ENCODE data around the gene PCDHGC3. TPM values are rescaled to one million over a fixed set of nuclear protein-coding genes. Genes with fewer than 3 reads are reported as not detected.
A peak's percentile ranks its signal among the peaks of the same experiment; 100 is the strongest.

Gene PCDHGC3
- total RNA-seq, 3 donors from 2014 or later = 12.1 to 50.5 (median 24.5) TPM

DNA sequence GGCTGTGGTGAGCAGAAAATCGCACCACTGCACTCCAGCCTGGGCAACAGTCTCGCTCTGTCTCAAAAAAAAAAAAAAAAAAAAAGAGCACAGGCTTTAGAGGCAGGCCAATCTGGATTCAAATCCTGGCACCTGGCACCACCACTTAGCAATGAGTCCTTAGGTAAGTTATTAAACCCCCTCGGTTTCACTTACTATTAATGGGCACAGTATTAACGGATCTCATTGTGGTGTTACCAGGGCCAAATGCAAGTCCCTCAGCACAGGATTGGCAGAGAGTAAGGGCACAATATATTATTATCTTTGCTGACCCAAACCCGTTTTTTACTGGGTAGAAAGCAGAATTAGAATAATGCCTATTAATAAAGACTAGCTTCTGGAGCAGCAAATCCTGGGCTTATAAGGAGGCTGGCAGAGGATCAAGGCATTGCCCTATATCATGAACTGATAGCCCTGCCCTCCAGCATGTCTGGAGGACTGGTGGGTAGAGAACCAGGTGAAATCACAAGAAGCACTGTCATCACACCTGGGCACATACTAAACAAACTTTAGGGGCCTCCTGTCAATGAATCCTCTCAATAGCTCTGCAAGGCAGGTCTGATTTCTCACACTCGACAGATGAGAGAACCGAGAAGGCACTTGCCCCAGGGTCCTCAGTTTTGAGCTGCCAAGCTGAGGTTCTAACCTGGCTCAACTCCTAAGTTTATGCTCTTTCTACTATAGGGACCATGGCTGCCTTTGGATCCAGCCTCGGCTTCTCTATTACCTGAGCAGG lies 30.8 kb downstream of the PCDHGC3 start:
- Histone ChIP-seq H3K4me1 (ENCODE audit: low read depth) (no peaks in the 10 kb centered on the region), H3K9me3 (no peaks in the 10 kb centered on the region), H3K4me3 (no peak overlapping the region), H3K36me3 (ENCODE audit: low read depth) (no peaks in the 10 kb centered on the region)
- ATAC-seq (no peak), DNase-seq (no peak)
- TF ChIP-seq, protein P1, sequence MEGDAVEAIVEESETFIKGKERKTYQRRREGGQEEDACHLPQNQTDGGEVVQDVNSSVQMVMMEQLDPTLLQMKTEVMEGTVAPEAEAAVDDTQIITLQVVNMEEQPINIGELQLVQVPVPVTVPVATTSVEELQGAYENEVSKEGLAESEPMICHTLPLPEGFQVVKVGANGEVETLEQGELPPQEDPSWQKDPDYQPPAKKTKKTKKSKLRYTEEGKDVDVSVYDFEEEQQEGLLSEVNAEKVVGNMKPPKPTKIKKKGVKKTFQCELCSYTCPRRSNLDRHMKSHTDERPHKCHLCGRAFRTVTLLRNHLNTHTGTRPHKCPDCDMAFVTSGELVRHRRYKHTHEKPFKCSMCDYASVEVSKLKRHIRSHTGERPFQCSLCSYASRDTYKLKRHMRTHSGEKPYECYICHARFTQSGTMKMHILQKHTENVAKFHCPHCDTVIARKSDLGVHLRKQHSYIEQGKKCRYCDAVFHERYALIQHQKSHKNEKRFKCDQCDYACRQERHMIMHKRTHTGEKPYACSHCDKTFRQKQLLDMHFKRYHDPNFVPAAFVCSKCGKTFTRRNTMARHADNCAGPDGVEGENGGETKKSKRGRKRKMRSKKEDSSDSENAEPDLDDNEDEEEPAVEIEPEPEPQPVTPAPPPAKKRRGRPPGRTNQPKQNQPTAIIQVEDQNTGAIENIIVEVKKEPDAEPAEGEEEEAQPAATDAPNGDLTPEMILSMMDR (IDR thresholded peaks at IDR 0.05) = no peak
- intact Hi-C loops (cut with DNase I, micrococcal nuclease) = no loop called here

DNA sequence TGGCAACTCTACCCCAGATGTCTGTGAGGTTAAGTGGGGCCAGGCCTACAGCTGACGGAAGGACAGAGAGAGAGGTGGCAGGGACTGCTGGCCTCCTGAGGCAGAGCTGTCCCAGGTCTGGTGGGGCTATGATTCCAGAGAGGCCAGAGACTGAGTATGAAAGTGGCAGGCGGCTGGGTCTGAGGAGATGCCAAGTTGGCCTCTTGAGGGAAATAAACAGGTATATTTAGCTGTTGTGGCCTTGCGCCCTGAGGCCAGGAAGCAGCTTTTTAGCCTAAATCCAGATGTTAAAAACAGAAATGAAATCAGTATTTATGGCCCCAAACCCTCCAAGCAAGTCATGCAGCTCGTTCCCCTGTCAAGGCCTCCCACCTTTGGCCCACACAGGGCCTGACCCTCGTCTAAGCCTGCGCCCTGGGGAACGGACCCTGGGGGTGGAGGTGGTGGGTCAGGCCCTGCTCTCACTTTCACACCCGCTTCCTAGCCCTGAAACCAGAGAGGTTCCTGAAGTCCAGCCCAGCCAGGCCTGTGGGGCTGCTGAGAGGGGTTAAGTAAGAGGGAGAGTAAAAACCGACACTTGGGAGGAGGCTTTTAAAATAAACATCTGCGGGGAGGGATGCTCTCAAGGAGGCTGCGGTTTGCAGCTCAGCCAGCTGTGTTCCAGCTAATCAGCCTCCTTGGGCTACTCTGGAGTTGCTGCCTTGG lies 31.8 kb downstream of the PCDHGC3 start:
- Histone ChIP-seq H3K4me1 (ENCODE audit: low read depth) (no peaks in the 10 kb centered on the region), H3K4me3 (no peak overlapping the region), H3K9me3 (no peaks in the 10 kb centered on the region), H3K36me3 (ENCODE audit: low read depth) (no peaks in the 10 kb centered on the region)
- ATAC-seq (peak; percentile 29), DNase-seq (peak in 1 of 3 donors; percentile 61)
- TF ChIP-seq, protein P1 (IDR thresholded peaks at IDR 0.05) = no peak
- intact Hi-C loops (cut with DNase I, micrococcal nuclease) = no loop called here

DNA sequence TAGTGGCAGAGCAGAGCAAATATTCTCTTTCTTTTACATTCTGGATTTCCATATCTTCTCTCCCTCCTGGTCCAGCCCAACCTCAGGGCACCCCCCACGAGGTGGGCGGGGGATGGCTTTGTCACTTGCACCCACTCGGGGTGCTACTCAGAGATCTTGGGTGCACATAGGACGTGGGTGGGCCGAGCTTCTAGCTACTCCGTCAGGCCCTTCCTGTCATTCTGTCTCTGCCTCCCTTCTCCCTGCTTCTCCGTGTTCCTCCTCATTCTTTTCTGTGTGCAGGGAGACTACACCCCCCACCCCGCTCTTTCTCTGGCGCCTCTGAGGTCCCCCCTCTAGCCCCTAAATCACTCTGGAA lies 32.7 kb downstream of the PCDHGC3 start:
- Histone ChIP-seq H3K4me3 (no peak overlapping the region), H3K4me1 (ENCODE audit: low read depth) (peaks cover 5% of the 10 kb centered on the region), H3K9me3 (no peaks in the 10 kb centered on the region), H3K36me3 (ENCODE audit: low read depth) (no peaks in the 10 kb centered on the region)
- TF ChIP-seq, protein P1 (IDR thresholded peaks at IDR 0.05) = no peak
- ATAC-seq = no peak
- DNase-seq = no peak
- intact Hi-C loops (cut with DNase I, micrococcal nuclease) = no loop called here

DNA sequence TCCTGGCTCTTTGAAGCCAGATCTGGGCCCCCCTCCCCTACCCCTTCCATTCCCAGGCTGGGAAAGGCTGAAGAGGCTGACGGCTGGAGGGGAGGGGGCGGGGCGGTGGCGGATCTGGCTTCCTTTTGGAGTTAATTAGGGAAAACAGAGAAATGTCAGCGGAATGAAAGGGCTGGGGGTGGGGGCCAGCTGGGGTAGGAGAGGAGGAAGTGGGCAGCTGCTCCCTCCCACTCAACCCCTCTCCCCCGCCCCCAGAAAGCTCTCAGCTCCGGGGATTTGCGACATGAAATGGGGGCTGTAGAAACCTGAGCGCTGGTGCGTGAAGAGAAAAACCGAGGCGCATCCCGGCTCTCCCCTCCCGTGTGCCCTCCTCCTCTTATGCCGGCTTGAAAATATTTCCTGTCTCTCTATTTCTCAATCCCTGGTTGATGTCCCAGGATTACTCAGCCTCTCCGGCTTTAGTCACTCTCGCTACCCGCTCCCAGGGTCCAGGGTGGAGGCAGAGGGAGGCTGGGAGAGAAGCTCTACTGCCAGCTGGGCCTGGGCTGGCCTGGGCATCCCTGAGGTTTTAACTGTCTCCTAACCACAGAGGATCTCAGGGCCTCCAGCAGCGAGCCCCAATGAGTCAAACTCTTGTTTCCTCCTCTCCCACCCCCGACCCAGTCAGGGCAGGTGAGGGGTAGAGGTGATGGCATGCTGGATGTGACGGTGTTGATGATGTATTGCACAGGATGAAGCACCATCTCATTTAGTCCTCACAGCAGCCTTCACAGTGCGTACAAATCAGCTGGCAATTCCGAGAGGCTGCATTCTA lies 33.2 kb downstream of the PCDHGC3 start:
- Histone ChIP-seq H3K9me3 (no peaks in the 10 kb centered on the region), H3K36me3 (ENCODE audit: low read depth) (no peaks in the 10 kb centered on the region), H3K4me1 (ENCODE audit: low read depth) (peaks cover 9% of the 10 kb centered on the region), H3K4me3 (no peak overlapping the region)
- ATAC-seq (peak; percentile 13), DNase-seq (peak in 2 of 3 donors; percentile 24 to 64)
- intact Hi-C loops (cut with DNase I, micrococcal nuclease) = no loop called here
- TF ChIP-seq, protein P1 (IDR thresholded peaks at IDR 0.05) = no peak

DNA sequence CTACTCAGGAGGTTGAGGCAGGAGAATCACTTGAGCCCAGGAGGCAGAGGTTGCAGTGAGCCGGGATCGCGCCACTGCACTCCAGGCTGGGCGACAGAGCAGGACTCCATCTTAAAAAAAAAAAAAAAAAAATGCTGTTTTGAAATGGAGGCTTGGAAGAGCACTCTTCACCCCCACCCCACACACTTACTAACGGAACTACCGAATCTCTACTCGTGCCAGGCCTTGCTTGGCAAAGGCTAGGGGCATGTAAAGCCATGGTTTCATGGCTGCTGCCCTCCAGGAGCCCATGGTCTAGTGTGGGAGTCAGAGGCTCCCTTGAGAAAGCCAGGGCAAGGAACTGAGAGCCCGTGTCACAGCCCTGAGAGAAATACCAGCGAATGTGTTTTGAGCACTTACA lies 34.4 kb downstream of the PCDHGC3 start:
- intact Hi-C loops (cut with DNase I, micrococcal nuclease) = no loop called here
- H3K4me1 ChIP-seq (ENCODE audit: low read depth) = peaks cover 15% of the 10 kb centered on the region

More for the DNA sequence above, 34.4 kb downstream of the PCDHGC3 start:
- TF ChIP-seq, protein P1 (IDR thresholded peaks at IDR 0.05) = no peak
- H3K4me3 ChIP-seq = no peak overlapping the region
- DNase-seq (no peak), ATAC-seq (no peak)
- no peaks in the 10 kb centered on the region for H3K9me3 ChIP-seq
- H3K36me3 ChIP-seq (ENCODE audit: low read depth) = no peaks in the 10 kb centered on the region
